Stimulated activated CD4-positive, alpha-beta T cell treated with anti-CD3 and anti-CD28 coated beads, Interleukin-2, amount 100 ng/mL, for 48 hours (primary cell): Measurements from ENCODE around the gene SLC27A2.

ENCODE experiments used
- DNase-seq, 2 donors: peaks; one replicate each; pipeline ENCODE4 v3.0.0-alpha.2; 2020

The SLC27A2 gene

DNA sequence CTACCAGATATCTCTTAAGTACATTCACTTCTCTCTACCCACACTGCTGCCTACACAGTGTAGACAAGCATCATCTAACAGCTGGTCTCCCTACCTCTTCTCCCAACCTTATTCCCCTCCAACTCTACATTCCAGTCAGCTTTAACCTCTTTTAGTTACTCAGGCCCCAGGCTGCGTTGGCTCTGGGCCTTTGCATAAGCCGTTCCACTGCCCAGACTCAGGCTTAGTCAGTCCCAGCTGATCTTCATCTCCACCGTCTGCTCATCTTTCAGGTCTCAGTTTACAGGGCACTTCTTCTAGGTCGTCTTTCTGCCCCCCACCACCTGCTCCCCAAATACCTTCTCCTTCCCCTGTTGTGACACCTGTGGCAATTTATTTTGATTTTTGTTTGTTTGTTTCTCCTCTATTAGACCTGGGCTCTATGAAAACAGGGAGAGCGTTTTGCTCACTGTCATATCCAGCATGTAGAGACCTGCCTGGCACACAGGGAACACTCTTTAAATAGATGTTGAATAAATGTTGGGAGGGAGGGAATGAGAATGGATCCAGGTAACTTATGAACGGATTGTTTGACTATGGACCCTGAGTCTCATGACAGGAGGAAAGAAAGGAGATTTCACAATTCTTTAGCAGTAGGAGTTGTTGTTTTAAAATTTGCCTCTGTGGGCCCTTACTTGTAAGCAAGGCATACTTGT, 11.1 kb downstream of the SLC27A2 start:
- DNase-seq: no peak

DNA sequence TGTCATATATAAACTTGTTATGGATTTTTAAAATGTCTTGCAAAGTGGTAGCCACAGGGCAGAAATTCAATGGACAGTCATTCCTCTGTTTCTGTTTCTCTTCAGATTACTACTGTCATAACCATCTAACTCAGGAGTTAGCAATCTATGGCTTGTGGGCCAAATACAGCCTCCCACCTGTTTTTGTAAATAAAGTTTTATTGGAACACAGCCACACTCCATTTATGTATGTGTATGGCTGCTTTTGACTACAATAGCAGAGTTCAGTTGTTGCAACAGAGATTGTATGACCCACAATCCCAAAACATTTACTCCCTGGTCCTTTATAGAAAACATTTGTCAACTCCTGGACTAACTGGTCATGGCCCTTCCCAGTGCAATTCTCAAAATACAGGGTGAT, 20.0 kb downstream of the SLC27A2 start:
- no peak for DNase-seq

DNA sequence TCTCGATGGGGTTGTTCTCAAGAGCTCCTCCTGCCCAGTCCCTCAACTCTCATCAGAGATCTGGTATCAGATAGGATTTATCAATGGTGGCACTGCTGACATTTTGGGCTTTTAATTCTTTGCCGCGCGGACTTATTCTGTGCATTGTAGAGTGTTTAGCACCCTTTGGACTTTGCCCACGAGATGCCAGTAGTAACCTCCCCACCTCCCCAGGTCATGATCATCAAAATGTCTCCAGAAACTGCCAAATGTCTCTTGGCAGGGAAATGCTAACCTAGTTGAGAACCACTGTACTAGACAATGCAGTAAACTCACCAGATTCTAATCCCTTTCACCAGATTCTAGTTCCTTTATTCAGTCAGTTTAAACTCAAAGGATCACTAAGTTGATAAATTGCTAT, 24.0 kb downstream of the SLC27A2 start:
- DNase-seq: no peak

DNA sequence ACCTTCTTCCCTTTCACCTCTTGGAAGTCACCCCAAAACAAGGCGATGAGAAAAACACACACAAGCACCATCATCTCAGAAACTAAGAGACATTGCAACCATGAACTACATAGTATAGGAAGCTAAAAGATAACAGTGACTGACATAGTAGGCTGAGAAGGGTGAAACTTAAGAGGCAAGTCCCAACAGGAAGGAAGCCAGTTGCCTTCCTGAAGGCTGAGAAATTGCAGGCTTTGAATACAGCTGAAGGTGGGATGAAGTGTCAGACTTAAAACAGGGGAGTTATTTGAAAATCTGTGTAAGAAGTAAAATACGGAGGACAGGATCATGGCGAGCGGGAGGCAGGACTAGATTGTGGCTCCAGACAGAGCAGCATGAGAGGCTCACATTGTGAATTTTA, 27.8 kb downstream of the SLC27A2 start:
- no peak for DNase-seq

DNA sequence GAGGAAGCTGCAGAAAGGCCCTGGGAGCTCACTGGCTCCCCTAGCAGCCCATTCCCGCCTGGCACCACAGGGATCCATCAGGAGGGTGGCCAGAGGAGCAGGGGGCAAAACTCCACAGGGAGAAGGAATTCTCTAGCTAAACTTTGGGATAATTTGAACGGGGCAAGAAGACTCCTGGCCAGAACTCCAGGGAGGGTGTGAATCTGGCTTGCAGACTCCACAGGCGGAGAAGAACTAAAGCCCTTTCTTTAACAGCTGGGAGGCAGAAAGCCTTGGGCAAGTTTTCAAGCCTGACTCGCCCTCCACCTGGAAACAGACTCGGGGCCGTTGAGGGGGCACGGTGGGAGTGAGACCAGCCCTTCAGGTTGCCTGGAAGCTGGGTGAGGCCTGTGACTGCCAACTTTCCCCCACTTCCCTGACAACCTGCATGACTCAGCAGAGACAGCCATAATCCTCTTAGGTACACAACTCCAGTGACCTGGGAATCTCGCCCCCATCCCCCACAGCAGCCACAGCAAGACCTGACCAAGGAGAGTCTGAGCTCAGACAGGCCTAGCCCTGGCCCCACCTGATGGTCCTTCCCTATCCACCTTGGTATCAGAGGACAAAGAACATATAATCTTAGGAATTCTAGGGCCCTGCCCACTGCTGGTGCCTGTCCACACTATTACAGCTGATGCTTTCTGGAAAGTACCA, 28.6 kb downstream of the SLC27A2 start:
- no peak for DNase-seq

DNA sequence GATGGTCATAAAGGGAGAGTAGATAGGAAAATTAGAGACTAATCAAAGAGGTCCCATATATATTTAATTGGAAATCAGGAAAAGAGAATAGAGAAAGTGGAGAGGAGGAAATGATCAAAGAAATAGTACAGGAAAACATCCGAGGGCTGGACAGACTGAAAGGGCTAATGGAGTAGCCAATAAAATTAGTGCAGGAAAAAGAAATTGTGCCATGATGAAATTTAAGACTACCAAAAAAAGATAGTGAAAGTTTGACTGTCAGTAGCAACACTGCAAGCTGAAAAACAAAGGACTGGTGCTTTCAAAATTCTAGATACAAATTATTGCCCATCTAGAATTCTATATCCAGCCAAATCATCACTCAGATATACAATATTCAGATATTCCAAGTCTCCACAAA, 36.3 kb downstream of the SLC27A2 start:
- DNase-seq: no peak

DNA sequence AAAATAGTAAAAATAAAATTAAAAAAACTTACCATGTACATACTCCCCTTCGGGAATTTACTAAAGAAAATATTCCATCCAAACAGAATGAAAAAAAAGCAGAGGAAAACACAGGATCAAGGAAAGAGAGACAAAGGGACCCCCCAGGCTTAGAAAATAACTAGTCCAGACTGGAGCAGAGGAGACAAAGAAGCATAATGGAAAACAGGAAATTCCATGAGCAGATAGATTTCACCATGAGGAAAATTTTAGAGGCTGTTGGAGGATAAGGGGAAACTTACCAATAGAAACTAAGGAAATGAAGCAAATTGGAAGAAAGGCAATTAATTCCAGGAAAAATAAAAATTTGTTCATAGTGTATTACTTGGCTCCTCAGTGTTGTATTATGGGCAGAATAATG, 36.7 kb downstream of the SLC27A2 start:
- DNase-seq: no peak

DNA sequence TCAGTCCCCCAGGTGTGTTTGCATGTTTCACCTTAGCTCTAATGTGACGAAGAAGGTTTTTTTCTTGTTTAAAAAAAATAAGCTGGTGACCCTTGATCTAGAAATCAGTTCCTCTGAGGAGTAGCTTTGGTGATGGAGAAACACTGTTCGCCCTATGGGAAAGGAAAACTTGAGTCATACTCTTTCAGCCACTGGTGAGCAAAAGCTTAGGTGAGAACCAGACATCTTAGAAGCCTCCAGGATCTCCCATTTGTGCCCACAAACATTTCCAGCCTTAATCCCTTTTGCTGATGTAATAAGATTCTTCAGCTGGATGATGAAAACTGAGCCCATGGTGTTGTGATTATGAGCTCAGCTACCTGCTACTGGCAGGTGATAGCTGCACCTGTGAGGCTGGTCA, 37.8 kb downstream of the SLC27A2 start:
- DNase-seq: no peak

DNA sequence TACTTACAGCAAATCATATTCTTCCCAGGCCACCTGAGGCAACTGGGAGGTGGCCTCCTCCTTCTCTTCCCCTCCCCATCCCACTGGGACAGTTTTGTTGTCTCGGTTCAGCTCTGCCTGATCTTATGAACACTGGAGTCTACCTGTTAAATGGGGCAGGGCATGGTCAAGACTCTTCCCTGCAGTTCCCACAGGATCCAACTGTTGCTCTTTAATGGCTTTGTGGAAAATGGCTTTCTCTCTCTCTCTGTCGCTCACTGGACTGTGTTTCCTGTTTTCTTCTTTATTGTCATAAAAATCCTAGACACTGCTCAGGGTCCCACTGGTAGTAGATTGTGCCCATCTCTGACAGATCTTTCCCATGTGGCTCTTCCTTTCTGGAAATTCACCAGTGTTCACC, 40.2 kb downstream of the SLC27A2 start:
- no peak for DNase-seq

DNA sequence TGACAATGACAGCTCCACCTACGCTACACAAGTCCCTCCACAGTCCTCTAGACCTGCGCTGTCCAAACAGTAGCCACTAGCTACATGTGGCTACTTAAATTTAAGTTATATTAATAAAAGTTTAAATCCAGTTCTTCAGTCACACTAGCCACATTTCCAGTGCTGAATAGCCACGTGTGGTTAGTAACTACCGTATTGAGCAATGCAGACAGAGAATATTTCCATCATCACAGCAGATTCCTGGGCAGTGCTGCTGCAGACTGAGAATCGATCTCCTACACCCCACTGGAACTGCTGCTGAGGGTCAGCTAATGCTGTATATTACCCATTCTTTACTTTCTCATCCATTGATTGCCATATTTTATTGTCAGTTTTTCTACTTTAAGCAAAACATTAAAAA, 42.6 kb downstream of the SLC27A2 start:
- DNase-seq: no peak

DNA sequence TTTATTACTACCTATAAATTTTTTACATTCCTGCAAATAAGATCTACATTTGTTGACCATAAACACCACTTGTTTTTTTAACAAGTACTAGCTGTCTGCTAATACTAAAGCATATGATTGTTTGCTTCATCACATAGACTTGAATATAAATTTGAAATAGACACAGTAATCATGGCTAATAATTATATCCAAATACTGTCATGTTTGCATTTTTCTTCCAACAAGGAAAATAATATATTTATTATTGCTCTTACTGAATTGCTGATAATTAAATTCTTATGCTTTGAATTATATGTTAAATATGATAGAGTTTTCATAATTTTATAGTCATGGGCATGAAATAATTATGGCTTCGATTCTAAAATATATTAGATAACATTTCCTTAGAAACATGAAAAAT, 43.1 kb downstream of the SLC27A2 start:
- no peak for DNase-seq

DNA sequence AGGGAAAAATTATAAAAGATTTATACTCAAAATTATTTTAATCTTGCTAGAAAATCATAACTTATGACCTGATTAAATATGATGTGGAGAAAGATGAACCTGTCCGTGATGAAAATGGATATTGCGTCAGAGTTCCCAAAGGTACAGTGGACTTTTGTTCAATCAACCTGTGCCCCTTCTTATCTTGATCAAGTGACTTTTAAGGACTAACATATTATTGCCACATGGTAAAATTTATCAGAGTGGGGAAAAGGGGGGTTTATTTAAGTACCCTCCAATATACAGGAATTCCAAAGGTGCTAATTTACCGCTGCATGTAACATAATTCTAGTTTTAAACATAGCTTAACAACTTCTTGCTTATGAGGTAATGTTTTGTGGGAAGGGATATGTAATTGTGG, 43.9 kb downstream of the SLC27A2 start:
- no peak for DNase-seq

DNA sequence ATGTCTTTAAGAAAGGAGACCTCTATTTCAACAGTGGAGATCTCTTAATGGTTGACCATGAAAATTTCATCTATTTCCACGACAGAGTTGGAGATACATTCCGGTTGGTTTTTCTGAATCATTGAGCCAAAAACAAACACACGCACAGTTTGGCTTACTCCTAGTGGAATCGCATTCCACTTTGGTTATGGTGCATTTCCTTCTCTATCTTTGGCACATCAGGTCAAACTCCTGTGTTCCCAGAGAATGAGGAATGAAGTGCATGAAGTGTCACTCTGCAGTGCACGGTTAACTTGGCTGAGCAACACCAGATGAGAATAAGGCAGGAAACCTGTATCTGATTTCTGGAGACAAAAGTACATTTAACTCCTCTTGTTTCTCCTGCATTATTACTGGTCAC, 45.1 kb downstream of the SLC27A2 start:
- DNase-seq: no peak

DNA sequence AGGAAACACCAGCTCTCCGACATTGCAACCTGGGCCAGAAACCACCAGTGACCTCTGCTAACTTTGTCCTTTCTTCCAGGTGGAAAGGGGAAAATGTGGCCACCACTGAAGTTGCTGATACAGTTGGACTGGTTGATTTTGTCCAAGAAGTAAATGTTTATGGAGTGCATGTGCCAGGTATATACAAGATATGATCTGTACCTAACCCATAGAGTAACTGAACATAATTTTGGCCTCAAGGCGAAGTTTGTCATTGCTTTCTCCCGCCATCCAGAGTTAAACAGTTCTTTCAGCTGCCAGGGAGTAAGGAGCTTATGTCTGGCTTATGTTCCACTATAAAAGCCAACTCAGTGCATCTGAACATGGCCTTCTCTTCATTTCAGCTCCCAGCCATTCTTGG, 46.9 kb downstream of the SLC27A2 start:
- DNase-seq: no peak

DNA sequence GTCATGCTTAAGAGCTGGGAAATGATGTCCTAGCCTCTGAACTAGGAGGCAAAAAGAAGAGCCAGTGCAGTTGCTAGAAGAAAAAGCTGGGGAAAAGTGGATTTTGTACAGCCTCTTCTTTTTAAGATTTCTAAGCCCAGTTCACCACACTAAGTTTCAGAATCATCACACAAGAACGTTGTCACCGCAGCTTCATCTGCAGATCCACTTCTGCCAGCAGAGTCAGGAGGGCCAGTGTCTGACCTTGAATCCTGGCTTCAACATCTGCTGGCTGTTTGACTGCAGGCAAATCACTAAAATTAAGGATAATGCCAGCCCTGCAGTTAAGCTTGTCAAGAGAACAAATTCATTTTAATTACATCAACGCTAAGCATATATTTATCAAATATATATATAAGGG, 47.3 kb downstream of the SLC27A2 start:
- DNase-seq: no peak

DNA sequence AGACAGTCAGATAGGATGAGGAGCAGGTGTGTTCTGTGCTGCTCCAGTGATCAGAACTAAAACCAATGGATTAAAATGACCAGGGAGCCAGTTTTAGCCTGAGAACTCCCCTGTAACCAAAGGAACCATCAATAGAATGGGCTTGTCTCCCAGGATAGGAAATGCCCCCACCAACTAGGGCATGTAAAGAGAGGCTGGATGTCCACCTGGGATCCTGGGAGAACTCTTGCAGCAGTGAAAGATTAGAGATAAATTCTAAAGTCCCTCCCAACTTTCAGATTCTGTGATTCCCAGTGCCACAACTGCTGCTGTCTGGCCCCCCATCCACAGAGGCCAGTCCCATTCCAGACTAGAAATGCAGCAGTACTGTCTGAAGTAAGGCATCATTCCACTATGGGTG, 49.8 kb downstream of the SLC27A2 start:
- DNase-seq: no peak

DNA sequence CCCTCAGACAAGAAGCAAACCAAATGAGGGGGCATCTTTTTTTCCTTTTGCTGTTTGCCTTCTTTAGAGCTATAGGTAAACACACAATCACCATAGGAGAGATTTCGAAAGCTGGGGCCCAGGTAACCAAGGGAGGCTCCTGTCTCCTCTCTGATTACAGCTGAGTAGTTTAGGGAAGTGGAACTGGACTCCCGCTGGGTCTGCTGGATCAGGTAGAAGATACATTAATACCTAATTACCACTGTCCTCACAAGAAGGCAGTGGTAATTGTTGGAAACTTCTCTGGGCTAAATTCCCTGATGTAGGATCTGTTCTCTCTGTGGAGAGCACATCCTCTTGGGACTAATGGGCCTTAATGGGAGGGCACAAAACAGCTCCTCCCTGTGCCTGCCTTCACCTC, 50.8 kb downstream of the SLC27A2 start:
- no peak for DNase-seq

DNA sequence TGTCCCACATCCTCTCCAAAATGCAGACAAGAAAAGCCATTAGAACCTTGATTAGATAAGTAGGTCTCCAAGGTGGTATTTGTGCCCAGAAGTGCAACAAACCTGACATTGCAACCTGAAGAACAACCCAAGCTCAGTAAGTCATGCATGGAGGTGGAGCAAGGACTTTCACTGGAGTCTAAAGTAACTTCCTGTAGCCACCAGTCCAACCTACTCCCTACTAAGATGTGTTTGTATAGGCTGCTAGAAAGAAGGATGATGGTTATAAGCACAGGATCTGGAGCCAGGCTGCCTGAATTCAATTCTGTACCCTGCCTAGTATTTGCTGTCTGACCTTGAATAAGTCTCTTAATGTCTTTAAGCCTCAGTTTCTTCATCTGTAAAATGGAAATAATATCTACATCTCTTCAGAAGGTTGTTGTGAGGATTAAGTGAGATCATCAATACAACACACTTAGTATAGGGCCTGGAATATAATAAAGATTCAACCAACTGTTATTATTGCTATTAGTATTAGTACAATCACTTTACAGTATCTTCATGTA, 51.3 kb downstream of the SLC27A2 start:
- no peak for DNase-seq

DNA sequence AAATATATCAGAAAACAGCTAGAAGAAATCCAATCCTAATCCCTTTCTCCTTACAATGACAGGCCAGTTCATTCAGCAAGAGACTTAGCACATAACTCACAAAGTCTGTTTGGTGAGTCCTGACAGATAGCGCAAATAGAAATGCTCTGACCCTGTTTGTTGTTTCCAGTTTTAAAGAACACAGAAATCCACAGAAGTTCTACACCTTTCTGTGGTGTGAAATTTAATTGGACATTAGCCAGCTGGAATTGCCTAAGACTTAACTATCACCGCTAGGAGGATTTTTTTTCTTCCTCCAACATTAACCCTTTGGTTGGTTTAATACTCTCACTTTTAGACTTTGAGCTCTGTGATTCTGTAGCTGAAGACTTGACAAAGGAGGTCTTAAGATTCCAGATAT, 52.8 kb downstream of the SLC27A2 start:
- DNase-seq: no peak

DNA sequence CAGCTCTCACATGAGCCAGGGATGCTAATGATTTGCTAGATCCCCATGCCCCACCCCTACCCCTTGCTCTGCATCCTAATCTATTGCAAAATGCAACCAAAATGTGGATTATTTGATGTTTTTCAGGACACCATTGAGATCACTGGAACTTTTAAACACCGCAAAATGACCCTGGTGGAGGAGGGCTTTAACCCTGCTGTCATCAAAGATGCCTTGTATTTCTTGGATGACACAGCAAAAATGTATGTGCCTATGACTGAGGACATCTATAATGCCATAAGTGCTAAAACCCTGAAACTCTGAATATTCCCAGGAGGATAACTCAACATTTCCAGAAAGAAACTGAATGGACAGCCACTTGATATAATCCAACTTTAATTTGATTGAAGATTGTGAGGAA, 53.8 kb downstream of the SLC27A2 start:
- DNase-seq: no peak

DNA sequence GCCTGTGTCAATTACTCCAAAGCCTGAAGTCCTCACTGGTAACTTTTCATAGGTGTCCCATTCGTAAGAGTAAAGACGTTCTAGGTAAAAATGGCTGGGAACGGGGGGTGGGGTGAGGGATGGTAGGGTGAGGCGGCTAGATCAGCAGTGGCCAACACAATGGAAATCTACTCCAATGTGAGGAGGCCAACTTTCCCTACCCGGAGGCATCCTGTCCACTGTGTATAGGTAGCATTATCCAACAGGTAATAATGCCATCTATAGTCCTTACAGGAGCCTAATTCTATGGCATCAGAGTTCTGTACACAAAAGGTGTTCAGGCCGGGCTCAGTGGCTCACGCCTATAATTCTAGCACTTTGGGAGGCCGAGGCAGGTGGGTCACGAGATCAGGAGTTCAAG, 54.4 kb downstream of the SLC27A2 start:
- no peak for DNase-seq

DNA sequence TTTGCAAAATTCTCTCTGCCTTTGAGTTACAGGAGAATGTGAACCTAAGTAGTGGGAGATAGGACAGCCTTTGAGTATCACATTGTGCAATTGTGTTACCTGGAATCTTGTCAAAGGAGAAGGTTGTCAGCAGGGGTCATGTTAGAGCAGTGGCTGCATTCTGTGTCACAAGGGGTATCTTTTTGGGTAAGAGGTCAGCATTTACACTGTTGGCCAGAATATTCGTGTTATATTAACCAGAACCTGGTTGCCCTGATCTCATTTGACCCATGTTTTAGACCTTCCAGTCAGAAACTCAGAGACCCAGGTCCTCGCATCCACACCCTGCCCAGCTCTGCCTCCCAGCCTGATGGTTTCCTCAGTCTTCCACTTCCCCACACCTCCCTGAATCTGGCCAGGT, 56.3 kb downstream of the SLC27A2 start:
- no peak for DNase-seq

DNA sequence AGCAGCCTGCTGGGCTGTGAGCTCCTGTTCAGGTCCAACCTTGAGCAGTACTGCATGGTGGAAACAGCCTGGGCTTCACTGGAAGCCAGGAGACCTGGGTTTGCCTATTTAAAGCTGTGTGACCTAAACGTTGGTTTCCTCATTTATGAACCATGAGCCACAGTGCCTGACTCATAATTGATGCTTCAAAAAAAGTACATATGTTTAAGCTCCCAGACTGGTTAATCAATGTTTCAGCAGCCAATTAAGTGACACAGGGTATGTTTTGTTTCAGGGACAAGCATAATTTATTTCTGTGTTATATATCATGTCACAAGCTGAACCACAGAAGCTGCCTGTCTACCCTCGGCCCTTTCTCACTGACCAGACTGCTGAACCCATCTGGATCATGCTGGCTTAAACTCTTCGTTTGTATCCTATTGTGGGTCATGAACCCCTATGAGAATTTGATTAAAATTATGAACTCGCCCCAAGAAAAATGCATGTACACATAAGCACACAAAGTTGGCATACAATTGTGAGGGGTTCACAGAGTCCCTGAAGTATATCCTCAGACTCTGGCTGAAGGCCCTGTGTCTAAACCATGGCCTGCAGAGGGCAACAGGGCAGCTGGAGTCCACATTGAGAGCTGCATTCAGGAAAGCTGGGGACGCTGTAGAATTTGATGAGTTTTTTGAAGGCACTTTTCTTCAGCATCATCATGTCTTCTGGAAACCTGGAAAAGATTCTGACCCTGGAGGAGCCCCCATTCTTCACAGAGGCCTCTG, 59.9 kb downstream of the SLC27A2 start:
- DNase-seq: no peak

DNA sequence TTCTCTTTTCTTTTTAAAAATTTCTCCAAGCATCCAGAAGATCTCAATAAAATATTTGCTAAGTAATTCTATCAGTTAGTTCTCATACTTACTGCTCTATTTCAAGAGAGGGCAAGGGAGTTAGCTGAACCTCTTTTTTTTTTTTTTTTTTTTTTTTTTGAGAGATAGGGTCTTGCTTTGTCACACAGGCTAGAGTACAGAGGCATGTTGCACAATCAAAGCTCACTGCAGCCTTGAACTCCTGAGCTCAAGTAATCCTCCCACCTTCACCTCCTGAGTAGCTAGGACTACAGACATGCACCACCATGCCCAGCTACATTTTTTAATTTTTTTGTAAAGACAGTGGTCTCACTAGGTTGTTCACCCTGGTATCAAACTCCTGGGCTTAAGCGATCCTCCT, 62.2 kb downstream of the SLC27A2 start:
- no peak for DNase-seq
